ENCODE results near the gene CCL25. TPM values are rescaled to one million over a fixed set of nuclear protein-coding genes. Genes with fewer than 3 reads are reported as not detected.
"Not testable (repeated sequence)": the region's sequence is repeated elsewhere in the genome, so short reads cannot be mapped to it uniquely, and the experiment has no call there.

Gene CCL25
- polyA plus RNA-seq, 1 experiment, result not detected

- Histone ChIP-seq H3K27me3 (ENCODE audit: control insufficient read depth, insufficient read depth, low read length) (no peaks in the 10 kb centered on the region), H3K27ac (ENCODE audit: low read depth, low read length) (no peak overlapping the region), H3K4me3 (ENCODE audit: low read depth, low read length) (no peak overlapping the region), H3K9me3 (ENCODE audit: control insufficient read depth, insufficient read depth, low read length) (no peaks in the 10 kb centered on the region)
- ChIA-PET CTCF (interaction anchor here (1.1 kb wide), 1 partner anchor 23 kb away, joined by 3 read pairs; no protein-coding TSS in a partner anchor), POLR2A (no interaction called here)
- no peak for DNase-seq (ENCODE audit: low read depth, low spot score)
- TF ChIP-seq CTCF (IDR thresholded peaks at IDR 0.05; ENCODE audit: low read depth, low read length), result no peak
Observed at GRCh38 chr19:8025316-8025715, 27.2 kb upstream of the CCL25 start.

- ChIA-PET CTCF (interaction anchor here (0.5 to 2.3 kb wide), 3 partner anchors 24 to 206 kb away, joined by 3 to 11 read pairs (median 5); no protein-coding TSS in a partner anchor), POLR2A (no interaction called here)
- H3K4me3 ChIP-seq (ENCODE audit: low read depth, low read length), result no peak overlapping the region
- TF ChIP-seq CTCF (IDR thresholded peaks at IDR 0.05; ENCODE audit: low read depth, low read length), result no peak
- no peak overlapping the region for H3K27ac ChIP-seq (ENCODE audit: low read depth, low read length)
- H3K27me3 ChIP-seq (ENCODE audit: control insufficient read depth, insufficient read depth, low read length), result no peaks in the 10 kb centered on the region
- H3K9me3 ChIP-seq (ENCODE audit: control insufficient read depth, insufficient read depth, low read length), result no peaks in the 10 kb centered on the region
- DNase-seq (ENCODE audit: low read depth, low spot score), result no peak
Observed at GRCh38 chr19:8028951-8029491, 23.5 kb upstream of the CCL25 start.

GRCh38 chr19:8030960-8031359 is 21.6 kb upstream of the CCL25 start:
- TF ChIP-seq CTCF (IDR thresholded peaks at IDR 0.05; ENCODE audit: low read depth, low read length), result no peak
- POLR2A ChIA-PET, result no interaction called here
- Histone ChIP-seq H3K9me3 (ENCODE audit: control insufficient read depth, insufficient read depth, low read length) (no peaks in the 10 kb centered on the region), H3K27me3 (ENCODE audit: control insufficient read depth, insufficient read depth, low read length) (peaks cover 3% of the 10 kb centered on the region), H3K27ac (ENCODE audit: low read depth, low read length) (no peak overlapping the region), H3K4me3 (ENCODE audit: low read depth, low read length) (no peak overlapping the region)
- no peak for DNase-seq (ENCODE audit: low read depth, low spot score)
- CTCF ChIA-PET, result interaction anchor here (1.7 kb wide), 1 partner anchor 28 kb away, joined by 8 read pairs; no protein-coding TSS in a partner anchor

GRCh38 chr19:8033287-8034177 is 19.0 kb upstream of the CCL25 start:
- H3K9me3 ChIP-seq (ENCODE audit: control insufficient read depth, insufficient read depth, low read length); CTCF ChIA-PET; H3K27ac ChIP-seq (ENCODE audit: low read depth, low read length); DNase-seq (ENCODE audit: low read depth, low spot score); H3K4me3 ChIP-seq (ENCODE audit: low read depth, low read length); POLR2A ChIA-PET: not testable (repeated sequence)
- H3K27me3 ChIP-seq (ENCODE audit: control insufficient read depth, insufficient read depth, low read length), result peaks cover 11% of the 10 kb centered on the region

DNA sequence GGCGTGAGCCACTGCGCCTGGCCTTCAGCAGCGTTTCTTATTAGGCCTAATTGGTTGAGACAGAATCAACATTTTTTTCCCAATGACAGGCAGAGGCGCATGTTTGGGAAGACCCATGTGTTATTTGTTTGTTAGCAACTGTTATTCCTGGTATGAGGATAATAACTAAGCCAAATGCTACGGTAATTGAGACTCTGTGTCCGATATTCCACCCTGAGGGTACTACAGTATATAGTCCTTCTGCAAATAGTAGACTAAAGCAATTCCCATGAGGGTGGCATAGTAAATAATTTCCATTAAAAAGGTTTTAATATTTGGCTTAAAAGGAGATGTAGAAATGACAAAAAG is 18.4 kb upstream of the CCL25 start:
- no peak for DNase-seq (ENCODE audit: low read depth, low spot score)
- ChIA-PET CTCF (no interaction called here), POLR2A (no interaction called here)
- peaks cover 11% of the 10 kb centered on the region for H3K27me3 ChIP-seq (ENCODE audit: control insufficient read depth, insufficient read depth, low read length)
- H3K27ac ChIP-seq (ENCODE audit: low read depth, low read length), result no peak overlapping the region
- TF ChIP-seq CTCF (IDR thresholded peaks at IDR 0.05; ENCODE audit: low read depth, low read length), result no peak
- no peaks in the 10 kb centered on the region for H3K9me3 ChIP-seq (ENCODE audit: control insufficient read depth, insufficient read depth, low read length)
- no peak overlapping the region for H3K4me3 ChIP-seq (ENCODE audit: low read depth, low read length)

All from AG04450 (cell line).